Thymus (tissue), 11 donors: ENCODE measurements around the gene FBXW5. TPM values are rescaled to one million over a fixed set of nuclear protein-coding genes. Genes with fewer than 3 reads are reported as not detected.
A peak's percentile ranks its signal among the peaks of the same experiment; 100 is the strongest.

Experiments used
- DNase-seq, 9 donors: peaks; one replicate each; pipeline ENCODE4 v3.0.0-alpha.2; 2013; ENCODE audit warnings: low spot score in 9 of 9, low read depth in 6 of 9, missing footprints in 1 of 9
- H3K27ac ChIP-seq, 2 donors: one replicate each; pipeline ENCODE4 v1.5.1; 2013; ENCODE audit warnings: control low read depth in 1 of 2, low read depth in 1 of 2, low read length in 1 of 2, mild to moderate bottlenecking in 1 of 2, moderate library complexity in 1 of 2
- H3K27me3 ChIP-seq, 2 donors: one replicate each; pipeline ENCODE4 v1.5.1; 2013; ENCODE audit warnings: low read length in 1 of 2; ENCODE audit not compliant: control insufficient read depth in 2 of 2, insufficient read depth in 1 of 2
- H3K36me3 ChIP-seq, 2 donors: one replicate each; pipeline ENCODE4 v1.5.1; 2013; ENCODE audit warnings: low read length in 1 of 2, mild to moderate bottlenecking in 1 of 2, moderate library complexity in 1 of 2; ENCODE audit not compliant: control insufficient read depth in 2 of 2, insufficient read depth in 2 of 2
- H3K4me1 ChIP-seq, 2 donors: one replicate each; pipeline ENCODE4 v1.5.1; 2013; ENCODE audit warnings: low read length in 2 of 2; ENCODE audit not compliant: control insufficient read depth in 2 of 2, insufficient read depth in 2 of 2
- H3K4me3 ChIP-seq, 2 donors: one replicate each; pipeline ENCODE4 v1.5.1; 2013; ENCODE audit warnings: low read length in 2 of 2, control low read depth in 1 of 2, mild to moderate bottlenecking in 1 of 2
- H3K9me3 ChIP-seq, 2 donors: one replicate each; pipeline ENCODE4 v1.5.1; 2013; ENCODE audit warnings: low read length in 1 of 2, mild to moderate bottlenecking in 1 of 2; ENCODE audit not compliant: control insufficient read depth in 2 of 2, insufficient read depth in 1 of 2
- WGBS: extraction: QIAGEN DNeasy Blood & Tissue Kit; methylation state at CpG from one replicate; pipeline ENCODE4 v1.1.7; 2013; 5-methylcytosine and 5-hydroxymethylcytosine counted together
- polyA plus RNA-seq: library from polyadenylated mRNA; stranded (reverse); fragments of 200-250 nt; gene quantifications from one replicate; pipeline ENCODE4 v1.2.3, GENCODE V29; 2013
- total RNA-seq: library from RNA; stranded (reverse); fragments of 120-200 nt; gene quantifications from one replicate; pipeline ENCODE4 v1.2.4, GENCODE V29; 2013
- donor health status: healthy.

The FBXW5 gene
- total and polyA plus RNA-seq, 2 donors, result 101 to 162 TPM

- Histone ChIP-seq H3K27ac (no peak overlapping the region), H3K27me3 (no peaks in the 10 kb centered on the region), H3K4me3 (no peak overlapping the region)
Observed at GRCh38 chr9:136913701-136914438, 30.7 kb downstream of the FBXW5 start.

GRCh38 chr9:136910901-136911245 lies 33.7 kb downstream of the FBXW5 start:
- Histone ChIP-seq H3K27ac (no peak overlapping the region), H3K4me1 (no peaks in the 10 kb centered on the region), H3K9me3 (no peaks in the 10 kb centered on the region), H3K27me3 (no peaks in the 10 kb centered on the region), H3K36me3 (peaks cover 63 to 71% of the 10 kb centered on the region in 2 donors), H3K4me3 (no peak overlapping the region)
- no peak for DNase-seq
- WGBS, result 95% methylated on average over 12 of the region's 12 CpGs

More at GRCh38 chr9:136913701-136914438, 30.7 kb downstream of the FBXW5 start:
- Histone ChIP-seq H3K36me3 (peaks cover 57 to 68% of the 10 kb centered on the region in 2 donors), H3K4me1 (no peaks in the 10 kb centered on the region), H3K9me3 (no peaks in the 10 kb centered on the region)
- WGBS, result 98% methylated on average over 17 of the region's 17 CpGs
- DNase-seq, result no peak

GRCh38 chr9:136910197-136910900 lies 34.2 kb downstream of the FBXW5 start:
- DNase-seq, result no peak
- Histone ChIP-seq H3K4me1 (no peaks in the 10 kb centered on the region), H3K27ac (no peak overlapping the region), H3K9me3 (no peaks in the 10 kb centered on the region), H3K27me3 (no peaks in the 10 kb centered on the region), H3K4me3 (no peak overlapping the region), H3K36me3 (peaks cover 61 to 69% of the 10 kb centered on the region in 2 donors)
- WGBS, result 97% methylated on average over 12 of the region's 12 CpGs

GRCh38 chr9:136907011-136907914 lies 37.3 kb downstream of the FBXW5 start:
- H3K27ac ChIP-seq, result no peak overlapping the region
- WGBS, result 98% methylated on average over 29 of the region's 29 CpGs
- peaks cover 0 to 13% of the 10 kb centered on the region in 2 donors for H3K4me1 ChIP-seq
- peaks cover 61 to 64% of the 10 kb centered on the region in 2 donors for H3K36me3 ChIP-seq
- no peak for DNase-seq
- no peaks in the 10 kb centered on the region for H3K27me3 ChIP-seq
- no peak overlapping the region for H3K4me3 ChIP-seq
- no peaks in the 10 kb centered on the region for H3K9me3 ChIP-seq

GRCh38 chr9:136906266-136906665 lies 38.3 kb downstream of the FBXW5 start:
- peaks cover 71 to 74% of the 10 kb centered on the region in 2 donors for H3K36me3 ChIP-seq
- WGBS, result 96% methylated on average over 4 of the region's 4 CpGs
- no peak for DNase-seq
- peaks cover 0 to 23% of the 10 kb centered on the region in 2 donors for H3K4me1 ChIP-seq
- H3K27me3 ChIP-seq, result no peaks in the 10 kb centered on the region
- H3K4me3 ChIP-seq, result no peak overlapping the region
- H3K27ac ChIP-seq, result no peak overlapping the region
- no peaks in the 10 kb centered on the region for H3K9me3 ChIP-seq

GRCh38 chr9:136903041-136903554 lies 41.4 kb downstream of the FBXW5 start:
- H3K36me3 ChIP-seq, result peaks cover 76 to 83% of the 10 kb centered on the region in 2 donors
- no peak overlapping the region for H3K4me3 ChIP-seq
- H3K4me1 ChIP-seq, result peaks cover 0 to 26% of the 10 kb centered on the region in 2 donors
- 91% methylated on average over 12 of the region's 12 CpGs for WGBS
- no peak for DNase-seq
- peak overlapping the region; percentile 82 to 84 for H3K27ac ChIP-seq
- no peaks in the 10 kb centered on the region for H3K9me3 ChIP-seq
- H3K27me3 ChIP-seq, result no peaks in the 10 kb centered on the region

- Histone ChIP-seq H3K9me3 (no peaks in the 10 kb centered on the region), H3K4me1 (peaks cover 0 to 26% of the 10 kb centered on the region in 2 donors), H3K4me3 (no peak overlapping the region), H3K27me3 (no peaks in the 10 kb centered on the region), H3K27ac (peak overlapping the region; percentile 84 to 88), H3K36me3 (peaks cover 72 to 75% of the 10 kb centered on the region in 2 donors)
- DNase-seq, result peak in 2 of 9 donors; percentile 21 to 48
- 87% methylated on average over 15 of the region's 15 CpGs for WGBS
Observed at GRCh38 chr9:136902259-136902821, 42.2 kb downstream of the FBXW5 start.

- Histone ChIP-seq H3K9me3 (peaks cover 0 to 2% of the 10 kb centered on the region in 2 donors), H3K27ac (peak overlapping the region; percentile 84 to 88), H3K36me3 (peaks cover 69% of the 10 kb centered on the region in 2 donors), H3K27me3 (no peaks in the 10 kb centered on the region), H3K4me1 (peaks cover 0 to 26% of the 10 kb centered on the region in 2 donors), H3K4me3 (no peak overlapping the region)
- DNase-seq, result peak in 2 of 9 donors; percentile 11 to 56
- 77% methylated on average over 20 of the region's 20 CpGs for WGBS
Observed at GRCh38 chr9:136901516-136902258, 42.9 kb downstream of the FBXW5 start.
